Breast epithelium (tissue), 3 donors: Measurements from ENCODE around the gene ZNF860.

Experiments used
- POLR2A ChIP-seq: fragments of 450-650 bp; IDR thresholded peaks from one replicate; pipeline ENCODE4 v1.6.1; 2016; ENCODE audit warnings: antibody characterized with exemption, mild to moderate bottlenecking, moderate library complexity
- TF ChIP-seq, protein P1 (sequence below), 3 donors: fragments of 450-650 bp; IDR thresholded peaks; one replicate each; pipeline ENCODE4 v1.5.1; 2016 to 2017; ENCODE audit warnings: antibody characterized with exemption in 3 of 3, mild to moderate bottlenecking in 3 of 3, moderate library complexity in 3 of 3

- TF ChIP-seq, protein P1, sequence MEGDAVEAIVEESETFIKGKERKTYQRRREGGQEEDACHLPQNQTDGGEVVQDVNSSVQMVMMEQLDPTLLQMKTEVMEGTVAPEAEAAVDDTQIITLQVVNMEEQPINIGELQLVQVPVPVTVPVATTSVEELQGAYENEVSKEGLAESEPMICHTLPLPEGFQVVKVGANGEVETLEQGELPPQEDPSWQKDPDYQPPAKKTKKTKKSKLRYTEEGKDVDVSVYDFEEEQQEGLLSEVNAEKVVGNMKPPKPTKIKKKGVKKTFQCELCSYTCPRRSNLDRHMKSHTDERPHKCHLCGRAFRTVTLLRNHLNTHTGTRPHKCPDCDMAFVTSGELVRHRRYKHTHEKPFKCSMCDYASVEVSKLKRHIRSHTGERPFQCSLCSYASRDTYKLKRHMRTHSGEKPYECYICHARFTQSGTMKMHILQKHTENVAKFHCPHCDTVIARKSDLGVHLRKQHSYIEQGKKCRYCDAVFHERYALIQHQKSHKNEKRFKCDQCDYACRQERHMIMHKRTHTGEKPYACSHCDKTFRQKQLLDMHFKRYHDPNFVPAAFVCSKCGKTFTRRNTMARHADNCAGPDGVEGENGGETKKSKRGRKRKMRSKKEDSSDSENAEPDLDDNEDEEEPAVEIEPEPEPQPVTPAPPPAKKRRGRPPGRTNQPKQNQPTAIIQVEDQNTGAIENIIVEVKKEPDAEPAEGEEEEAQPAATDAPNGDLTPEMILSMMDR (IDR thresholded peaks at IDR 0.05), result no peak
- no peak for TF ChIP-seq POLR2A
Observed at GRCh38 chr3:32002561-32003368, 21.2 kb downstream of the ZNF860 start.
